HepG2 (cell line): ENCODE results near the gene CXADR. TPM values are rescaled to one million over a fixed set of nuclear protein-coding genes. Genes with fewer than 3 reads are reported as not detected.

ENCODE experiments used
- CBX5 ChIP-seq: sonication (generic); formaldehyde crosslinking; IDR thresholded peaks from 2 replicates; pipeline ENCODE4 v1.4.0; 2020; ENCODE audit warnings: missing genetic modification reagents, borderline replicate concordance
- CREM ChIP-seq, 2 experiments: sonication (generic) in 1 of 2; formaldehyde crosslinking in 1 of 2; IDR thresholded peaks; 2 replicates each; pipeline versions ENCODE4 v1.4.0 to v1.6.1; 2016 to 2020; ENCODE audit warnings: antibody characterized with exemption in 1 of 2, mild to moderate bottlenecking in 1 of 2, missing genetic modification reagents in 1 of 2
- EHMT2 ChIP-seq: fragments of 200-600 bp; sonication (generic); IDR thresholded peaks from 2 replicates; pipeline ENCODE4 v1.7.0; 2017; ENCODE audit warnings: antibody characterized with exemption, low read depth, low read length, borderline replicate concordance
- ESRRA ChIP-seq: sonication (generic); formaldehyde crosslinking; IDR thresholded peaks from 2 replicates; pipeline ENCODE4 v1.5.1; 2020; ENCODE audit warnings: mild to moderate bottlenecking, low read depth, missing genetic modification reagents
- ETV5 ChIP-seq: IDR thresholded peaks from 2 replicates; pipeline ENCODE4 v1.6.1; 2018; ENCODE audit warnings: missing biosample characterization, missing genetic modification reagents, inconsistent platforms, borderline replicate concordance
- FOXJ3 ChIP-seq: sonication (generic); formaldehyde crosslinking; IDR thresholded peaks from 2 replicates; pipeline ENCODE4 v1.4.0; 2020; ENCODE audit warnings: missing genetic modification reagents, mild to moderate bottlenecking, borderline replicate concordance
- GABPB1 ChIP-seq: IDR thresholded peaks from 2 replicates; pipeline ENCODE4 v1.6.1; 2016; ENCODE audit warnings: mild to moderate bottlenecking, missing genetic modification reagents, moderate library complexity, missing compliant biosample characterization
- GATAD2A ChIP-seq: IDR thresholded peaks from 2 replicates; pipeline ENCODE4 v1.6.1; 2016
- HNF4G ChIP-seq, 2 experiments: sonication (generic) in 1 of 2; formaldehyde crosslinking in 1 of 2; IDR thresholded peaks; 2 replicates each; pipeline versions ENCODE4 v1.4.0 to v1.6.1; 2011 to 2020; ENCODE audit warnings: borderline replicate concordance in 2 of 2, low read depth in 2 of 2, mild to moderate bottlenecking in 2 of 2, low read length in 1 of 2, missing genetic modification reagents in 1 of 2, moderate library complexity in 1 of 2
- MXI1 ChIP-seq: IDR thresholded peaks from 3 replicates; pipeline ENCODE4 v1.6.1; 2012; ENCODE audit warnings: low read depth, low read length, inconsistent platforms, borderline replicate concordance
- PHF21A ChIP-seq: sonication (generic); formaldehyde crosslinking; IDR thresholded peaks from 2 replicates; pipeline ENCODE4 v1.5.0; 2020; ENCODE audit warnings: mild to moderate bottlenecking, missing genetic modification reagents
- RARA ChIP-seq: IDR thresholded peaks from 2 replicates; pipeline ENCODE4 v1.6.1; 2016; ENCODE audit warnings: missing genetic modification reagents, missing compliant biosample characterization
- RORA ChIP-seq: sonication (generic); formaldehyde crosslinking; IDR thresholded peaks from 2 replicates; pipeline ENCODE4 v1.5.0; 2020; ENCODE audit warnings: mild to moderate bottlenecking, missing genetic modification reagents, moderate library complexity
- SOX13 ChIP-seq, 3 experiments: fragments of 450-650 bp in 1 of 3; sonication (generic) in 1 of 3; formaldehyde crosslinking in 1 of 3; IDR thresholded peaks in 2 of 3; conservative IDR thresholded peaks in 1 of 3; 2 replicates each; pipeline versions ENCODE4 v1.5.0 to v1.6.1; 2016 to 2020; ENCODE audit warnings: antibody characterized with exemption in 1 of 3, mild to moderate bottlenecking in 1 of 3, missing compliant biosample characterization in 1 of 3, missing genetic modification reagents in 1 of 3, moderate library complexity in 1 of 3
- SOX5 ChIP-seq: IDR thresholded peaks from 2 replicates; pipeline ENCODE4 v1.6.1; 2016; ENCODE audit warnings: borderline replicate concordance
- ZNF263 ChIP-seq: sonication (generic); formaldehyde crosslinking; IDR thresholded peaks from 2 replicates; pipeline ENCODE4 v1.4.0; 2020; ENCODE audit warnings: missing genetic modification reagents
- ZNF484 ChIP-seq: sonication (generic); formaldehyde crosslinking; IDR thresholded peaks from 2 replicates; pipeline ENCODE4 v1.5.1; 2020; ENCODE audit warnings: mild to moderate bottlenecking, low read depth, missing genetic modification reagents, borderline replicate concordance
- ZNF510 ChIP-seq: sonication (generic); formaldehyde crosslinking; IDR thresholded peaks from 2 replicates; pipeline ENCODE4 v1.4.0; 2020; ENCODE audit warnings: low read depth, mild to moderate bottlenecking, missing genetic modification reagents
- ZNF557 ChIP-seq: sonication (generic); formaldehyde crosslinking; IDR thresholded peaks from 2 replicates; pipeline ENCODE4 v1.4.0; 2020; ENCODE audit warnings: missing genetic modification reagents
- polyA plus RNA-seq, 8 experiments: library from polyadenylated mRNA; depleted of rRNA in 3 of 8; stranded (reverse) in 7 of 8; unstranded in 1 of 8; fragments of >200 nt; fragmentation: Illumina TruSeq in 4 of 8; extraction: Trizol in 4 of 8; gene quantifications; 2 replicates each; pipeline versions ENCODE4 v1.2.1 to v1.2.3, GENCODE V29; 2011 to 2016; ENCODE audit warnings: low read depth in 4 of 8, missing spikeins in 1 of 8, mixed read lengths in 1 of 8; ENCODE audit not compliant: insufficient read depth in 1 of 8
- total RNA-seq, 5 experiments: library from RNA; depleted of rRNA; stranded (reverse); fragments of >200 nt; fragmentation: Illumina TruSeq; extraction: Trizol; gene quantifications; 2 replicates each; pipeline ENCODE4 v1.2.3, GENCODE V29; 2016; ENCODE audit warnings: low read depth in 1 of 5
- TF ChIP-seq, protein P1 (sequence below): sonication (generic); formaldehyde crosslinking; IDR thresholded peaks from 2 replicates; pipeline ENCODE4 v1.5.0; 2020; ENCODE audit warnings: mild to moderate bottlenecking, missing genetic modification reagents
- TF ChIP-seq, protein P2 (sequence below): IDR thresholded peaks from 2 replicates; pipeline ENCODE4 v1.6.1; 2012; ENCODE audit warnings: low read depth, low read length, improper control_type of control experiment
- TF ChIP-seq, protein P3 (sequence below): sonication (generic); formaldehyde crosslinking; IDR thresholded peaks from 2 replicates; pipeline ENCODE4 v1.4.0; 2020; ENCODE audit warnings: missing genetic modification reagents; ENCODE audit errors: not compliant biosample characterization

The CXADR gene
- total and polyA plus RNA-seq, 2 of the 13 experiments (the other 11 are each of a cell fraction or from before 2014, with no cell fraction given) = 86.8 to 110 TPM

DNA sequence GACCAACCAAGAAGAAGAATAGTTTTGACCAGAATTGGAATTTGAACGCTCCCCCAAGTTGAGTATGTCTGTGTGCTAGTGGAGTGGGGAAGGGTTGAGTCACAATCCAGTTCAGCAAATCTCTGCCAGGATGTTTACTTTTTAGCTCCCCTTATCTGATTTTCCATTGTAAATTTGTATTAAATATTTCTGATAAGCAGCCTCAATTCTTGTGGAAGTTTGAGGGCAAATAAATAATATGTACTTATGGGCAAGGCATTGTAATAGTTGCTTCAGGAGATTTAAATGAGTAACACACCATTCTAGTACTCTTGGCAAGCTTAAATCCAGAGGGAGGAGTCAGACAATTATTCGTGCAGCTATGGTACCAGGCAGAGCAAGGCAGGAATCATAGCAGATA is 14.4 kb downstream of the CXADR start (continued):
- peak; percentile 84 for TF ChIP-seq SOX5 (CRISPR knock-in tag)
- no peak for TF ChIP-seq ZNF510 (CRISPR knock-in tag)
- TF ChIP-seq ZNF263 (CRISPR knock-in tag) = no peak
- TF ChIP-seq, protein P1, sequence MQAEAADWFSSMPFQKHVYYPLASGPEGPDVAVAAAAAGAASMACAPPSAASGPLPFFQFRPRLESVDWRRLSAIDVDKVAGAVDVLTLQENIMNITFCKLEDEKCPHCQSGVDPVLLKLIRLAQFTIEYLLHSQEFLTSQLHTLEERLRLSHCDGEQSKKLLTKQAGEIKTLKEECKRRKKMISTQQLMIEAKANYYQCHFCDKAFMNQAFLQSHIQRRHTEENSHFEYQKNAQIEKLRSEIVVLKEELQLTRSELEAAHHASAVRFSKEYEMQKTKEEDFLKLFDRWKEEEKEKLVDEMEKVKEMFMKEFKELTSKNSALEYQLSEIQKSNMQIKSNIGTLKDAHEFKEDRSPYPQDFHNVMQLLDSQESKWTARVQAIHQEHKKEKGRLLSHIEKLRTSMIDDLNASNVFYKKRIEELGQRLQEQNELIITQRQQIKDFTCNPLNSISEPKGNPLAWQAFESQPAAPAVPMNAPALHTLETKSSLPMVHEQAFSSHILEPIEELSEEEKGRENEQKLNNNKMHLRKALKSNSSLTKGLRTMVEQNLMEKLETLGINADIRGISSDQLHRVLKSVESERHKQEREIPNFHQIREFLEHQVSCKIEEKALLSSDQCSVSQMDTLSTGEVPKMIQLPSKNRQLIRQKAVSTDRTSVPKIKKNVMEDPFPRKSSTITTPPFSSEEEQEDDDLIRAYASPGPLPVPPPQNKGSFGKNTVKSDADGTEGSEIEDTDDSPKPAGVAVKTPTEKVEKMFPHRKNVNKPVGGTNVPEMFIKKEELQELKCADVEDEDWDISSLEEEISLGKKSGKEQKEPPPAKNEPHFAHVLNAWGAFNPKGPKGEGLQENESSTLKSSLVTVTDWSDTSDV = no peak
- no peak for TF ChIP-seq GABPB1 (CRISPR knock-in tag)
- TF ChIP-seq GATAD2A (CRISPR knock-in tag) = peak; percentile 68
- TF ChIP-seq FOXJ3 (CRISPR knock-in tag) = peak; percentile 26; the same call in 1 of the 2 replicates
- no peak for TF ChIP-seq ZNF484 (CRISPR knock-in tag)
- peak; percentile 69; the same call in 1 of the 2 replicates for TF ChIP-seq ETV5
- TF ChIP-seq ESRRA (CRISPR knock-in tag) = no peak
- peak; percentile 25; the same call in 1 of the 2 replicates for TF ChIP-seq HNF4G (IDR thresholded peaks at IDR 0.05; ENCODE audit: borderline replicate concordance, low read depth, low read length)
- TF ChIP-seq HNF4G (CRISPR knock-in tag; IDR thresholded peaks at IDR 0.05; ENCODE audit: borderline replicate concordance, low read depth) = no peak
- TF ChIP-seq CBX5 = no peak
- TF ChIP-seq SOX13 (IDR thresholded peaks at IDR 0.05) = peak; percentile 75; the same call in 1 of the 2 replicates
- peak in 1 of 2 experiments; percentile 91; a peak in 2 of 4 replicates for TF ChIP-seq SOX13 (CRISPR knock-in tag; conservative IDR thresholded peaks at IDR 0.05 in 1 of 2, IDR thresholded peaks at IDR 0.05 in 1 of 2)
- TF ChIP-seq, protein P2, sequence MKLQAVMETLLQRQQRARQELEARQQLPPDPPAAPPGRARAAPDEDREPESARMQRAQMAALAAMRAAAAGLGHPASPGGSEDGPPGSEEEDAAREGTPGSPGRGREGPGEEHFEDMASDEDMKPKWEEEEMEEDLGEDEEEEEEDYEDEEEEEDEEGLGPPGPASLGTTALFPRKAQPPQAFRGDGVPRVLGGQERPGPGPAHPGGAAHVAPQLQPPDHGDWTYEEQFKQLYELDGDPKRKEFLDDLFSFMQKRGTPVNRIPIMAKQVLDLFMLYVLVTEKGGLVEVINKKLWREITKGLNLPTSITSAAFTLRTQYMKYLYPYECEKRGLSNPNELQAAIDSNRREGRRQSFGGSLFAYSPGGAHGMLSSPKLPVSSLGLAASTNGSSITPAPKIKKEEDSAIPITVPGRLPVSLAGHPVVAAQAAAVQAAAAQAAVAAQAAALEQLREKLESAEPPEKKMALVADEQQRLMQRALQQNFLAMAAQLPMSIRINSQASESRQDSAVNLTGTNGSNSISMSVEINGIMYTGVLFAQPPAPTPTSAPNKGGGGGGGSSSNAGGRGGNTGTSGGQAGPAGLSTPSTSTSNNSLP = peak; percentile 83
- peak; percentile 57 for TF ChIP-seq PHF21A
- TF ChIP-seq EHMT2 = no peak
- TF ChIP-seq MXI1 = no peak
- TF ChIP-seq CREM (IDR thresholded peaks at IDR 0.05) = peak; percentile 67; the same call in 1 of the 2 replicates
- no peak for TF ChIP-seq CREM (CRISPR knock-in tag; IDR thresholded peaks at IDR 0.05)
- TF ChIP-seq ZNF557 (CRISPR knock-in tag) = no peak
- TF ChIP-seq, protein P3, sequence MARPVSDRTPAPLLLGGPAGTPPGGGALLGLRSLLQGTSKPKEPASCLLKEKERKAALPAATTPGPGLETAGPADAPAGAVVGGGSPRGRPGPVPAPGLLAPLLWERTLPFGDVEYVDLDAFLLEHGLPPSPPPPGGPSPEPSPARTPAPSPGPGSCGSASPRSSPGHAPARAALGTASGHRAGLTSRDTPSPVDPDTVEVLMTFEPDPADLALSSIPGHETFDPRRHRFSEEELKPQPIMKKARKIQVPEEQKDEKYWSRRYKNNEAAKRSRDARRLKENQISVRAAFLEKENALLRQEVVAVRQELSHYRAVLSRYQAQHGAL (CRISPR knock-in tag) = no peak
- peak; percentile 41; the same call in 1 of the 2 replicates for TF ChIP-seq RARA (CRISPR knock-in tag)
- no peak for TF ChIP-seq RORA (CRISPR knock-in tag)
